KMS-11 (cell line): ENCODE measurements around the gene FUS.
"Not testable (repeated sequence)": the region's sequence is repeated elsewhere in the genome, so short reads cannot be mapped to it uniquely, and the experiment has no call there.

Source experiments
- H2AFZ ChIP-seq: fragments of 200-600 bp; sonication (generic); 2 replicates; pipeline ENCODE4 v1.6.1; 2016; ENCODE audit warnings: antibody characterized with exemption, mixed run types, low read depth
- H3K27ac ChIP-seq: fragments of 200-600 bp; sonication (generic); 2 replicates; pipeline ENCODE4 v1.6.1; 2016; ENCODE audit warnings: mild to moderate bottlenecking, mixed run types
- H3K27me3 ChIP-seq: fragments of 200-600 bp; sonication (generic); 2 replicates; pipeline ENCODE4 v1.6.1; 2017; ENCODE audit warnings: mild to moderate bottlenecking, low read depth, mixed run types, moderate library complexity; ENCODE audit not compliant: insufficient read depth
- H3K36me3 ChIP-seq: fragments of 200-600 bp; sonication (generic); 2 replicates; pipeline ENCODE4 v1.6.1; 2017; ENCODE audit warnings: mild to moderate bottlenecking, mixed run types; ENCODE audit not compliant: insufficient read depth
- H3K4me1 ChIP-seq: fragments of 200-600 bp; sonication (generic); 2 replicates; pipeline ENCODE4 v1.6.1; 2016; ENCODE audit warnings: mild to moderate bottlenecking, low read depth, mixed run types; ENCODE audit not compliant: poor library complexity, severe bottlenecking
- H3K4me2 ChIP-seq: fragments of 200-600 bp; sonication (generic); 2 replicates; pipeline ENCODE4 v1.7.0; 2016; ENCODE audit warnings: mild to moderate bottlenecking, mixed run types
- H3K4me3 ChIP-seq: fragments of 200-600 bp; sonication (generic); IDR thresholded peaks from 2 replicates; pipeline ENCODE4 v1.6.1; 2017; ENCODE audit warnings: low read depth, low read length, mixed read lengths; ENCODE audit not compliant: insufficient read depth
- H3K79me2 ChIP-seq: fragments of 200-600 bp; sonication (generic); 2 replicates; pipeline ENCODE4 v1.6.1; 2016; ENCODE audit warnings: low read depth, mixed run types; ENCODE audit not compliant: insufficient read depth
- H3K9ac ChIP-seq: fragments of 200-600 bp; sonication (generic); 2 replicates; pipeline ENCODE4 v1.6.1; 2016; ENCODE audit warnings: mild to moderate bottlenecking, mixed run types
- H4K20me1 ChIP-seq: fragments of 200-600 bp; sonication (generic); 2 replicates; pipeline ENCODE4 v1.6.1; 2016; ENCODE audit warnings: mild to moderate bottlenecking, mixed run types; ENCODE audit not compliant: insufficient read depth
- CTCF ChIP-seq: fragments of 200-600 bp; sonication (generic); conservative IDR thresholded peaks from 2 replicates; pipeline ENCODE4 v1.6.1; 2017; ENCODE audit warnings: low read depth, mild to moderate bottlenecking, antibody characterized with exemption, low read length, moderate library complexity, mixed read lengths

FUS gene

GRCh38 chr16:31143011-31143693, 36.8 kb upstream of the FUS start:
- H3K79me2 ChIP-seq = no peaks in the 10 kb centered on the region
- no peaks in the 10 kb centered on the region; the same call in 1 of the 2 replicates for H3K27me3 ChIP-seq
- H3K4me3 ChIP-seq = no peak overlapping the region
- peaks cover 19% of the 10 kb centered on the region for H3K4me1 ChIP-seq
- no peaks in the 10 kb centered on the region for H4K20me1 ChIP-seq
- H3K4me2 ChIP-seq = peak overlapping the region; percentile 77
- no peaks in the 10 kb centered on the region for H3K36me3 ChIP-seq
- TF ChIP-seq CTCF = no peak
- H3K9ac ChIP-seq = peak overlapping the region; percentile 58; the same call in 1 of the 2 replicates
- no peak overlapping the region for H3K27ac ChIP-seq
- H2AFZ ChIP-seq = peak overlapping the region; percentile 98

DNA sequence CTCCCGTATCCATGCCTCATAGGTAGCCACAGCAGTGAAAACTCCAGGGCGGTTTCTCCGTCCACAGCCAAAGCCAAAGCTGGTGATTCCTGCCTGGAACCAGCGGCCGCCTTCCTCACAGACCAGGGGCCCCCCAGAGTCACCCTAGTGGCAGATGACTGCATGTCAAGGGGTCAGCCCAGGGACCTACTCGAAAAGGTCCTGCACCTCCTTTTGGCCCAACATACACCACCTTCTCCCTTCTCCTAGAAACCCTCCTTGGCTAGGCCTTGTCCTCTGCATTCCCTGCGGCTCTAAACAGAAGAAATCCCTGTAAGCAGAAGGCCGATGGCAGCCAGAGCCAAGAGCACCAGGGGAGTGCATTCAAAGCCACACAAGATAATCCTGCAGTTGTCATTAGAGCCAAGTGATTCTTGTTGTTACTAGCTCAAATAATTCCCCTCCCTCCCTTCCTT, 36.2 kb upstream of the FUS start:
- Histone ChIP-seq H3K36me3 (no peaks in the 10 kb centered on the region), H3K27me3 (no peaks in the 10 kb centered on the region; the same call in 1 of the 2 replicates), H3K9ac (no peak overlapping the region), H4K20me1 (no peaks in the 10 kb centered on the region), H3K4me1 (peaks cover 19% of the 10 kb centered on the region), H3K79me2 (no peaks in the 10 kb centered on the region), H3K4me3 (no peak overlapping the region), H2AFZ (no peak overlapping the region), H3K27ac (no peak overlapping the region), H3K4me2 (no peak overlapping the region)
- TF ChIP-seq CTCF = no peak

DNA sequence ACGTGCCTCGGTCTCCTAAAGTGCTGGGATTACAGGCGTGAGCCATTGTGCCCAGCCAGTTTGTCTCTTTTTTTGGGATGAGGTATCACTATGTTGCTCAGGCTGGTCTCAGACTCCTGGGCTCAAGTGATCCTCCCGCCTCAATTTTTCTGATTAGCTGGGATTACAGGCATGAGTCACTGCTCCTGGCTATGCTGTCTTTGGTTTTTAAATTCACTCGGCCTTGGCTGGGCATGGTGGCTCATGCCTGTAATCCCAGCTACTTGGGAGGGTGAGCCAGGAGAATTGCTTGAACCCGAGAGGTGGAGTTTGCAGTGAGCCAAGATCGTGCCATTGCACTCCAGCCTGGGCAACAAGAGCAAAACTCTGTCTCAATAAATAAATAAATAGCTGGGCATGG, 35.5 kb upstream of the FUS start:
- not testable (repeated sequence) for H4K20me1 ChIP-seq, H3K36me3 ChIP-seq, H3K27ac ChIP-seq, H3K79me2 ChIP-seq, H3K9ac ChIP-seq, H3K27me3 ChIP-seq, H2AFZ ChIP-seq, H3K4me2 ChIP-seq, H3K4me3 ChIP-seq
- H3K4me1 ChIP-seq = peaks cover 19% of the 10 kb centered on the region

GRCh38 chr16:31145398-31145990, 34.4 kb upstream of the FUS start:
- no peak overlapping the region for H3K4me3 ChIP-seq
- no peaks in the 10 kb centered on the region for H3K79me2 ChIP-seq
- H3K4me2 ChIP-seq = no peak overlapping the region
- no peaks in the 10 kb centered on the region for H4K20me1 ChIP-seq
- no peak overlapping the region for H2AFZ ChIP-seq
- TF ChIP-seq CTCF = no peak
- H3K27ac ChIP-seq = no peak overlapping the region
- no peak overlapping the region for H3K9ac ChIP-seq
- no peaks in the 10 kb centered on the region for H3K36me3 ChIP-seq
- H3K4me1 ChIP-seq = peaks cover 19% of the 10 kb centered on the region
- no peaks in the 10 kb centered on the region; the same call in 1 of the 2 replicates for H3K27me3 ChIP-seq

DNA sequence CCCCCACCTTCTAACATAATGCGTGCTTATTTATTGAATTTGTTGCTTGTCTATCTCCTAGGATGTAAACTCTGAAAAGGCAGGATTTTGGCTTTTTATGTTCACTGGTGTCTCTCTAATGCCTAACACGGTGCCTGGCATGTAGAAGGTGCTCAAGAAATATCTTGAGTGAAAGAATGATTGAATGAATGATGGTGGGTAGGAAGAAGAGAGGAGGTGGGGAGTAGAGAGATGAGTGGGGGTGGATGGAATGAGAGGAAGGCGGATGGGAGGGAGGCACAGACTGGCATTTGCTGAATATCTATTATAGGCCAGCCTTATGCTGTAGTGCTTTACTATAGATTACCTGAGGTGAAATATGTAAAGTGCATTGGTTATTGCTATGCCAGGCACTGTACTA, 32.4 kb upstream of the FUS start:
- no peaks in the 10 kb centered on the region for H4K20me1 ChIP-seq
- H3K4me2 ChIP-seq = no peak overlapping the region
- no peak overlapping the region for H3K27ac ChIP-seq
- H3K4me3 ChIP-seq = no peak overlapping the region
- H3K27me3 ChIP-seq = no peaks in the 10 kb centered on the region; the same call in 1 of the 2 replicates
- no peaks in the 10 kb centered on the region for H3K79me2 ChIP-seq
- no peak overlapping the region for H2AFZ ChIP-seq
- no peak overlapping the region for H3K9ac ChIP-seq
- TF ChIP-seq CTCF = no peak
- H3K4me1 ChIP-seq = peaks cover 6% of the 10 kb centered on the region
- no peaks in the 10 kb centered on the region for H3K36me3 ChIP-seq
